Right lobe of liver (tissue), 4 donors: ENCODE results near the gene DHRS3.

Experiments
- POLR2A ChIP-seq: fragments of 450-650 bp; IDR thresholded peaks from one replicate; pipeline ENCODE4 v1.6.1; 2017; ENCODE audit warnings: antibody characterized with exemption, mild to moderate bottlenecking
- TF ChIP-seq, protein P1 (sequence below), 4 donors: fragments of 200-600 bp in 3 of 4; fragments of 450-650 bp in 1 of 4; IDR thresholded peaks; one replicate each; pipeline versions ENCODE4 v1.5.1 to v1.8.0; 2016 to 2022; ENCODE audit warnings: antibody characterized with exemption in 4 of 4, mild to moderate bottlenecking in 2 of 4
- donor health status: DM: no; HTN: no; CAD: no.
- donor health status: DM: no; HTN: no; CAD: no.
- donor health status: DM: no; HTN: yes; CAD: no.

GRCh38 chr1:12604986-12605385, 13.0 kb downstream of the DHRS3 start:
- TF ChIP-seq, protein P1, sequence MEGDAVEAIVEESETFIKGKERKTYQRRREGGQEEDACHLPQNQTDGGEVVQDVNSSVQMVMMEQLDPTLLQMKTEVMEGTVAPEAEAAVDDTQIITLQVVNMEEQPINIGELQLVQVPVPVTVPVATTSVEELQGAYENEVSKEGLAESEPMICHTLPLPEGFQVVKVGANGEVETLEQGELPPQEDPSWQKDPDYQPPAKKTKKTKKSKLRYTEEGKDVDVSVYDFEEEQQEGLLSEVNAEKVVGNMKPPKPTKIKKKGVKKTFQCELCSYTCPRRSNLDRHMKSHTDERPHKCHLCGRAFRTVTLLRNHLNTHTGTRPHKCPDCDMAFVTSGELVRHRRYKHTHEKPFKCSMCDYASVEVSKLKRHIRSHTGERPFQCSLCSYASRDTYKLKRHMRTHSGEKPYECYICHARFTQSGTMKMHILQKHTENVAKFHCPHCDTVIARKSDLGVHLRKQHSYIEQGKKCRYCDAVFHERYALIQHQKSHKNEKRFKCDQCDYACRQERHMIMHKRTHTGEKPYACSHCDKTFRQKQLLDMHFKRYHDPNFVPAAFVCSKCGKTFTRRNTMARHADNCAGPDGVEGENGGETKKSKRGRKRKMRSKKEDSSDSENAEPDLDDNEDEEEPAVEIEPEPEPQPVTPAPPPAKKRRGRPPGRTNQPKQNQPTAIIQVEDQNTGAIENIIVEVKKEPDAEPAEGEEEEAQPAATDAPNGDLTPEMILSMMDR (IDR thresholded peaks at IDR 0.05) = no peak
- TF ChIP-seq POLR2A = no peak
